Lung (tissue), 12 donors: ENCODE results near the gene KIF9. TPM values are rescaled to one million over a fixed set of nuclear protein-coding genes. Genes with fewer than 3 reads are reported as not detected.

Experiments
- ATAC-seq: fragments of 200-7000 bp; cut with Tn5 transposase; one replicate; pipeline ENCODE4 v1.9.1; 2020; ENCODE audit warnings: moderate number of reproducible peaks; ENCODE audit not compliant: insufficient read depth, low FRiP score
- DNase-seq, 3 donors: peaks; one replicate each; pipeline ENCODE4 v3.0.0-alpha.2; 2013 to 2017
- H3K27ac ChIP-seq, 2 donors: one replicate each; pipeline ENCODE4 v1.5.1; 2013; ENCODE audit warnings: mild to moderate bottlenecking in 2 of 2, moderate library complexity in 2 of 2, control low read depth in 1 of 2, inconsistent platforms in 1 of 2, low read depth in 1 of 2, low read length in 1 of 2
- H3K27me3 ChIP-seq, 3 donors: one replicate each; pipeline ENCODE4 v1.5.1; 2013; ENCODE audit warnings: low read length in 2 of 3; ENCODE audit not compliant: control insufficient read depth in 3 of 3, insufficient read depth in 3 of 3
- H3K36me3 ChIP-seq, 4 donors: one replicate each; pipeline ENCODE4 v1.5.1; 2013; ENCODE audit warnings: low read length in 4 of 4, mild to moderate bottlenecking in 1 of 4, moderate library complexity in 1 of 4; ENCODE audit not compliant: control insufficient read depth in 4 of 4, insufficient read depth in 4 of 4
- H3K4me1 ChIP-seq, 5 donors: one replicate each; pipeline ENCODE4 v1.5.1; 2013; ENCODE audit warnings: low read length in 5 of 5, mild to moderate bottlenecking in 2 of 5, moderate library complexity in 1 of 5; ENCODE audit not compliant: control insufficient read depth in 5 of 5, insufficient read depth in 5 of 5
- H3K4me3 ChIP-seq: one replicate; pipeline ENCODE4 v1.5.1; 2013; ENCODE audit warnings: mild to moderate bottlenecking, control low read depth, moderate library complexity
- H3K9ac ChIP-seq, 2 donors: one replicate each; pipeline ENCODE4 v1.5.1; 2013; ENCODE audit warnings: low read length in 2 of 2, control low read depth in 1 of 2; ENCODE audit not compliant: insufficient read depth in 1 of 2
- H3K9me3 ChIP-seq, 4 donors: one replicate each; pipeline ENCODE4 v1.5.1; 2013; ENCODE audit warnings: low read length in 3 of 4, mild to moderate bottlenecking in 1 of 4, moderate library complexity in 1 of 4; ENCODE audit not compliant: control insufficient read depth in 4 of 4, insufficient read depth in 3 of 4
- CTCF ChIP-seq: IDR thresholded peaks from 2 replicates; pipeline ENCODE4 v1.5.1; 2012; ENCODE audit warnings: mild to moderate bottlenecking; ENCODE audit errors: control extremely low read depth, extremely low read depth
- WGBS, 2 donors: extraction: QIAGEN DNeasy Blood & Tissue Kit; methylation state at CpG; one replicate each; pipeline ENCODE4 v1.1.7; 2013; 5-methylcytosine and 5-hydroxymethylcytosine counted together
- polyA plus RNA-seq, 2 donors: library from polyadenylated mRNA; stranded (reverse); fragments of 200-250 nt; gene quantifications; one replicate each; pipeline ENCODE4 v1.2.1, GENCODE V29; 2013
- total RNA-seq, 2 donors: library from RNA; depleted of rRNA in 1 of 2; stranded (reverse); fragments of >200 nt in 1 of 2; gene quantifications; one replicate each; pipeline ENCODE4 v1.2.1, GENCODE V29; 2014 to 2021
- donor health status: control.
- donor health status: control.
- donor health status: Bipolar disorder and iron deficiency.
- donor health status: healthy.
- donor health status: DM: yes; HTN: yes; CAD: no.

The KIF9 gene
- total and polyA plus RNA-seq, 4 donors, result 13.6 to 18.4 (median 17.9) TPM

GRCh38 chr3:47238017-47238416 lies 44.6 kb downstream of the KIF9 start:
- H3K4me1 ChIP-seq, result no peaks in the 10 kb centered on the region
- H3K4me3 ChIP-seq, result no peak overlapping the region
- ATAC-seq (no peak), DNase-seq (no peak)
- no peak overlapping the region for H3K27ac ChIP-seq
- no peak for TF ChIP-seq CTCF
- H3K36me3 ChIP-seq, result peaks cover 0 to 2% (median 0%) of the 10 kb centered on the region in 4 donors
- H3K9ac ChIP-seq, result no peak overlapping the region
- 94 to 96% methylated on average over 3 of the region's 3 CpGs for WGBS, 2 donors
- H3K9me3 ChIP-seq, result no peaks in the 10 kb centered on the region
- no peaks in the 10 kb centered on the region for H3K27me3 ChIP-seq

- Histone ChIP-seq H3K36me3 (peaks cover 0 to 5% (median 0%) of the 10 kb centered on the region in 4 donors), H3K4me1 (peaks cover 0 to 4% (median 0%) of the 10 kb centered on the region in 5 donors), H3K9ac (no peak overlapping the region), H3K27me3 (no peaks in the 10 kb centered on the region), H3K9me3 (no peaks in the 10 kb centered on the region), H3K27ac (no peak overlapping the region), H3K4me3 (no peak overlapping the region)
- DNase-seq, result no peak
- ATAC-seq, result no peak
- TF ChIP-seq CTCF, result no peak
- WGBS, 2 donors, result 52% methylated on average over 1 of the region's 1 CpG
These were observed 54.5 kb downstream of the KIF9 start for GRCh38 chr3:47228088-47228487.

GRCh38 chr3:47227678-47228077 lies 54.9 kb downstream of the KIF9 start:
- 61% methylated on average over 7 of the region's 7 CpGs for WGBS, 2 donors
- no peaks in the 10 kb centered on the region for H3K27me3 ChIP-seq
- no peak for TF ChIP-seq CTCF
- DNase-seq (no peak), ATAC-seq (no peak)
- H3K27ac ChIP-seq, result no peak overlapping the region
- H3K9ac ChIP-seq, result no peak overlapping the region
- no peaks in the 10 kb centered on the region for H3K9me3 ChIP-seq
- peaks cover 0 to 5% (median 0%) of the 10 kb centered on the region in 4 donors for H3K36me3 ChIP-seq
- no peak overlapping the region for H3K4me3 ChIP-seq
- H3K4me1 ChIP-seq, result peaks cover 0 to 4% (median 0%) of the 10 kb centered on the region in 5 donors

- TF ChIP-seq CTCF, result no peak
- Histone ChIP-seq H3K4me1 (peaks cover 0 to 4% (median 0%) of the 10 kb centered on the region in 5 donors), H3K9me3 (no peaks in the 10 kb centered on the region), H3K4me3 (no peak overlapping the region), H3K36me3 (peaks cover 0 to 5% (median 0%) of the 10 kb centered on the region in 4 donors), H3K27ac (no peak overlapping the region), H3K9ac (no peak overlapping the region), H3K27me3 (no peaks in the 10 kb centered on the region)
- ATAC-seq (peak; percentile 34), DNase-seq (no peak)
- 50 to 74% methylated on average over 5 of the region's 5 CpGs for WGBS, 2 donors
These were observed 57.2 kb downstream of the KIF9 start for GRCh38 chr3:47225310-47225906.
